Measurements from ENCODE around the gene KRTAP5-1. TPM values are rescaled to one million over a fixed set of nuclear protein-coding genes. Genes with fewer than 3 reads are reported as not detected.
"Not testable (repeated sequence)": the region's sequence is repeated elsewhere in the genome, so short reads cannot be mapped to it uniquely, and the experiment has no call there.

Gene KRTAP5-1, protein sequence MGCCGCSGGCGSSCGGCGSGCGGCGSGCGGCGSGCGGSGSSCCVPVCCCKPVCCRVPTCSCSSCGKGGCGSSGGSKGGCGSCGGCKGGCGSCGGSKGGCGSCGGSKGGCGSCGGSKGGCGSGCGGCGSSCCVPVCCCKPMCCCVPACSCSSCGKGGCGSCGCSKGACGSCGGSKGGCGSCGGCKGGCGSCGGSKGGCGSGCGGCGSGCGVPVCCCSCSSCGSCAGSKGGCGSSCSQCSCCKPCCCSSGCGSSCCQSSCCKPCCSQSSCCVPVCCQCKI
- total RNA-seq: not detected

DNA sequence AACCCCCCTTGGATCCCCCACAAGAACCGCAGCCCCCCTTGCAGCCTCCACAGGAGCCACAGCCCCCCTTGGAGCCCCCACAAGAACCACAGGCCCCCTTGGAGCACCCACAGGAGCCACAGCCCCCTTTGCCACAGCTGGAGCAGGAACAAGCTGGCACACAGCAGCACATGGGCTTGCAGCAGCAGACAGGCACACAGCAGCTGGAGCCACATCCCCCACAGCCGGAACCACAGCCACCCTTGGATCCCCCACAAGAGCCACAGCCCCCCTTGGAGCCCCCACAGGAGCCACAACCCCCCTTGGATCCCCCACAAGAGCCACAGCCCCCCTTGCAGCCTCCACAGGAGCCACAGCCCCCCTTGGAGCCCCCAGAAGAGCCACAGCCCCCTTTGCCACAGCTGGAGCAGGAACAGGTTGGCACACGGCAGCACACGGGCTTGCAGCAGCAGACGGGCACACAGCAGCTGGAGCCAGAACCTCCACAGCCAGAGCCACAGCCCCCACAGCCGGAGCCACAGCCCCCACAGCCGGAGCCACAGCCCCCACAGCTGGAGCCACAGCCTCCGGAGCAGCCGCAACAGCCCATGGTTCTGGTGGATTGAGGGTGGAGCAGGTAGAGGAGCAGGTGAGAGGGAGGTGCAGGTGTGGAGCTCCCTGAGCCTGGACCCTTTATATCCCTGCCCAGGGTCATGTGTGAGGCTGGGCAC is at the start of gene KRTAP5-1:
TSS of gene KRTAP5-1 (minus strand) at position 623 of the 710 bp plus-strand sequence. CDS start at position 589, 34 bp downstream.
- peak within 1 kb of the TSS; percentile 28 for H3K27ac Mint-ChIP-seq
- not testable (repeated sequence) for DNase-seq

DNA sequence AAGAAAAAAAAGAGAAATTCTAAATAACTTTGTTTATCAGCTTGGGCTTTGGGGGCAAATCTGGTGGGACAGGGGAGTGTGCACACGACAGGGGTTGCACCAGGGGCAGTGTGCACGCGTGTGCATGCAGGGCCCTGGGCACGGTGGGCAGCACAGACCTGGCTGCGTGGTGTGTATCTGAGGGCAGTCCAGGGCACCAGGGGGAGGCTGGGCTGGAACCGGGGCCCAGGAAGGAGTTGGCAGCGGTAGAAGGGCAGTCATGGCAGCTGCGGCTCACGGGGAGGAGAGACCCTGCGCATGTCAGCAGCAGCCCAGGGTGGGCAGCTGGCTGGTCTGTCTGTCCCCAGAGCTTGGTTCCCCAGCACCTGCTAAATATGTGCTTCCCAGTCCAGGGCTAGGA is 48.8 kb upstream of the KRTAP5-1 start:
- Mint-ChIP-seq H3K4me3 (no peak overlapping the region), H3K36me3 (no peaks in the 10 kb centered on the region), H3K27me3 (peaks cover 30% of the 10 kb centered on the region), H3K9me3 (ENCODE audit: low read depth) (no peaks in the 10 kb centered on the region), H3K27ac (no peak overlapping the region), H3K4me1 (peaks cover 6% of the 10 kb centered on the region)
- ATAC-seq: no peak
- CTCF ChIA-PET: interaction anchor here (1.2 to 1.6 kb wide), 2 partner anchors 12 to 248 kb away, joined by 3 read pairs; partner anchors contain the start of gene KRTAP5-4
- DNase-seq: no peak

More for the DNA sequence above, at the start of gene KRTAP5-1:
- H3K4me3 Mint-ChIP-seq; H3K9me3 Mint-ChIP-seq (ENCODE audit: low read depth); CTCF ChIA-PET; ATAC-seq; H3K36me3 Mint-ChIP-seq: not testable (repeated sequence)
- peaks cover 16% of the 10 kb centered on the region for H3K27me3 Mint-ChIP-seq
- H3K4me1 Mint-ChIP-seq: peaks cover 11% of the 10 kb centered on the region

DNA sequence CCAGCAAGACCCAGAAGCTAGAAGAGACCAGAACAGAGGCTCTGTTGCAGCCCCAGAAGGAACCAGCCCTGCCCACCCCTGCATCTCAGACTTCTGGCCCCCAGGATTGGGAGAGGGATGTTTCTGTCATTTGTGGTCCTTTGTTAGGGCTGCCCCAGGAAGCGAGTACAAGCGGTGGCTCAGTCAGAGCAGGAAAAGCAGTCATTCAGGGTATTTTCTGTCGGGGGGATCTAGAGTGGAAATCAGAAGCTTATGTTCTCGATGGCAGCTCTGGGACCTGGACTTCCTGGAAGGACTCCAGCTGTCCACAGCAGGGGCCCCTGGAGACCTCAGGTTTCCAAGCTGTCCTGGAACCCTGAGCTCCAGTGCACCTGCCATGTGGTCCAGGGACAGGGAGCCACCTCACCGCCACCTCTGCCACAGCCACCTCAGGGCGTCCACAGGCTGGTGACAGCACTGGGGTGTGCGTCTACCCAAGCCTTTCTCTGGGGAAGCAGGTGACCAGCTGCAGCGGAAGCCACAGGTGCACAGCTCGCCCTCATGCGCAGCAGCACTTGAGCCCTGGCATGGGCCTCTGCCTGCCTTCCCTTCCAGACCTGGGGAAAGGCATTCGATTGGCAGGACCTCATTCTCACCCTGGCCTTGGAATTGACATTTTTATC is 47.1 kb upstream of the KRTAP5-1 start:
- CTCF ChIA-PET: interaction anchor here (0.7 to 1.1 kb wide), 3 partner anchors 14 to 86 kb away, joined by 3 read pairs; no protein-coding TSS in a partner anchor
- H3K9me3 Mint-ChIP-seq (ENCODE audit: low read depth): no peaks in the 10 kb centered on the region
- ATAC-seq: no peak
- no peak overlapping the region for H3K27ac Mint-ChIP-seq
- H3K36me3 Mint-ChIP-seq: no peaks in the 10 kb centered on the region
- peaks cover 6% of the 10 kb centered on the region for H3K4me1 Mint-ChIP-seq
- DNase-seq: no peak
- no peak overlapping the region for H3K4me3 Mint-ChIP-seq
- H3K27me3 Mint-ChIP-seq: peaks cover 33% of the 10 kb centered on the region

DNA sequence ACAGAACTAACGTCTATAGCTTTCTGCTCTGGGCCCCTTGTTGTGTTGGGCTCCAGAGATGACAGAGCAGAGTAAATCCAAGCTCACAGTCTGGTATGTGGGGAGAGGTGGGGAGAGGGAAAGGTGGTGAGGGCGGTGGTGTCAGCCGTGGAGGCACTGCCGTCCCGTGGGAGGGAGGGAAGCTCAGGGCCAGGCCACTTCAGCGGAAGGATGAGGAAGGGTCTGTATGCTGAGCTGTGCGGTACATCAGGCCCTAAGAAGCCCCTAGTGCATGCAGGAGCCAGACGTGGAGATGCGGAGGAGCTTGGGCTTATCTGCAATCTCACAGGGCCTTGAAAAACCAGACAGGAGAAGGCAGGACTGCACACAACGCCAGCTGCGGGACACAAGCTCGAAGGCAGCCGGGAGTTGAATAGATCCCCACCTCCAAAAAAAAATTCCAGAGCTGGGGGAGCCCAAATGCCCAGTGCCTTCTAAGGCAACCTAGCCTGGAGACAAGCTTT is 46.0 kb upstream of the KRTAP5-1 start:
- peaks cover 35% of the 10 kb centered on the region for H3K27me3 Mint-ChIP-seq
- no peaks in the 10 kb centered on the region for H3K9me3 Mint-ChIP-seq (ENCODE audit: low read depth)
- peaks cover 6% of the 10 kb centered on the region for H3K4me1 Mint-ChIP-seq
- CTCF ChIA-PET: interaction anchor here (1.2 to 1.6 kb wide), 6 partner anchors 8 to 56 kb away, joined by 3 to 7 read pairs (median 4); partner anchors contain the start of gene KRTAP5-4
- H3K27ac Mint-ChIP-seq: no peak overlapping the region
- H3K36me3 Mint-ChIP-seq: no peaks in the 10 kb centered on the region
- no peak for ATAC-seq
- H3K4me3 Mint-ChIP-seq: no peak overlapping the region
- no peak for DNase-seq

DNA sequence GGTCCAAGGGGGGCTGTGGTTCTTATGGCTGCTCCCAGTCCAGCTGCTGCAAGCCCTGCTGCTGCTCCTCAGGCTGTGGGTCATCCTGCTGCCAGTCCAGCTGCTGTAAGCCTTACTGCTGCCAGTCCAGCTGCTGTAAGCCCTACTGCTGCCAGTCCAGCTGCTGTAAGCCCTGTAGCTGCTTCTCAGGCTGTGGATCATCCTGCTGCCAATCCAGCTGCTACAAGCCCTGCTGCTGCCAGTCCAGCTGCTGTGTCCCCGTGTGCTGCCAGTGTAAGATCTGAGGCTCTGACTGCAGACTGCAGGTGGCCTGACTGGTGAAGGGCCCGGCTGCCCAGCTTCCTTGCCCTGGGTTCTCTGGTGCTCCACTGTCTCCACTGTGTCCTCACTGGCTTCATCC is 45.2 kb upstream of the KRTAP5-1 start:
- Mint-ChIP-seq H3K27me3 (peaks cover 35% of the 10 kb centered on the region), H3K9me3 (ENCODE audit: low read depth) (no peaks in the 10 kb centered on the region), H3K27ac (no peak overlapping the region), H3K4me3 (no peak overlapping the region), H3K4me1 (peaks cover 6% of the 10 kb centered on the region), H3K36me3 (no peaks in the 10 kb centered on the region)
- DNase-seq: no peak
- CTCF ChIA-PET: interaction anchor here (1.3 to 1.6 kb wide), 5 partner anchors 8 to 55 kb away, joined by 4 to 7 read pairs (median 5); partner anchors contain the start of gene KRTAP5-4
- ATAC-seq: no peak

DNA sequence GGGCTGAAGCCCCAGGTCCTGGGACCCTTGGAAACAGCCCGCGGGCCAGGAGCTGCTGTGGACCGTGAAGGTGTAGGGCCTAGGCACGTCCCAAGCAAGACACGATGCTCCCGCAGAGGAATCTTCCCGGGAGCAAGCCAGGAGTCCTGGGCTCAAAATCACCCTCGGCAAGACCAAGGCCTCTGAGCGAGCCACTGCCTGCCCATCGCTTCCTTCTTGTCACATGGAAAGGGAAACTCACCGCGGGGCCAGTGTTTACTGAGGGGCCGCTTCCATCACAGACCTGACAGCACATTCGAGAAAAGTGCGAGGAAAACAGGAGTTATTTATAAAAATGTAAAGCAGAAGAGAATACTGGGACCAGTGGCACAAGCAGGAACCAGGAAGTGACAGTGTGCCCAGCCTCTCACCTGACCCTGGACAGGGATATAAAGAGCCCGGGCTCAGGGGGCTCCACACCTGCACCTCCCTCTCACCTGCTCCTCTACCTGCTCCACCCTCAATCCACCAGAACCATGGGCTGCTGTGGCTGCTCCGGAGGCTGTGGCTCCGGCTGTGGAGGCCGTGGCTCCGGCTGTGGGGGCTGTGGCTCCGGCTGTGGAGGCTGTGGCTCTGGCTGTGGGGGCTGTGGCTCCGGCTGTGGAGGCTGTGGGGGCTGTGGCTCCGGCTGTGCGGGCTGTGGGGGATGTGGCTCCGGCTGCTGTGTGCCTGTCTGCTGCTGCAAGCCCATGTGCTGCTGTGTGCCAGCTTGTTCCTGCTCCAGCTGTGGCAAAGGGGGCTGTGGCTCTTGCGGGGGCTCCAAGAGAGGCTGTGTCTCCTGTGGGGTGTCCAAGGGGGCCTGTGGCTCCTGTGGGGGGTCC is 44.5 kb upstream of the KRTAP5-1 start, which contains the start of gene KRTAP5-5:
TSS of gene KRTAP5-5 (plus strand) at position 450 of the 860 bp plus-strand sequence. CDS start at position 516, 66 bp downstream.
- no peak for DNase-seq
- H3K4me3 Mint-ChIP-seq: no peak within 1 kb of the TSS
- ATAC-seq: no peak
- peaks cover 6% of the 10 kb centered on the region for H3K4me1 Mint-ChIP-seq
- no peaks in the 10 kb centered on the region for H3K9me3 Mint-ChIP-seq (ENCODE audit: low read depth)
- H3K36me3 Mint-ChIP-seq: no peaks in the 10 kb centered on the region
- H3K27me3 Mint-ChIP-seq: peaks cover 32% of the 10 kb centered on the region
- no peak within 1 kb of the TSS for H3K27ac Mint-ChIP-seq
- CTCF ChIA-PET: interaction anchor here (0.7 to 3.1 kb wide), 8 partner anchors 8 to 83 kb away, joined by 3 to 13 read pairs (median 4); partner anchors contain the start of gene KRTAP5-4

DNA sequence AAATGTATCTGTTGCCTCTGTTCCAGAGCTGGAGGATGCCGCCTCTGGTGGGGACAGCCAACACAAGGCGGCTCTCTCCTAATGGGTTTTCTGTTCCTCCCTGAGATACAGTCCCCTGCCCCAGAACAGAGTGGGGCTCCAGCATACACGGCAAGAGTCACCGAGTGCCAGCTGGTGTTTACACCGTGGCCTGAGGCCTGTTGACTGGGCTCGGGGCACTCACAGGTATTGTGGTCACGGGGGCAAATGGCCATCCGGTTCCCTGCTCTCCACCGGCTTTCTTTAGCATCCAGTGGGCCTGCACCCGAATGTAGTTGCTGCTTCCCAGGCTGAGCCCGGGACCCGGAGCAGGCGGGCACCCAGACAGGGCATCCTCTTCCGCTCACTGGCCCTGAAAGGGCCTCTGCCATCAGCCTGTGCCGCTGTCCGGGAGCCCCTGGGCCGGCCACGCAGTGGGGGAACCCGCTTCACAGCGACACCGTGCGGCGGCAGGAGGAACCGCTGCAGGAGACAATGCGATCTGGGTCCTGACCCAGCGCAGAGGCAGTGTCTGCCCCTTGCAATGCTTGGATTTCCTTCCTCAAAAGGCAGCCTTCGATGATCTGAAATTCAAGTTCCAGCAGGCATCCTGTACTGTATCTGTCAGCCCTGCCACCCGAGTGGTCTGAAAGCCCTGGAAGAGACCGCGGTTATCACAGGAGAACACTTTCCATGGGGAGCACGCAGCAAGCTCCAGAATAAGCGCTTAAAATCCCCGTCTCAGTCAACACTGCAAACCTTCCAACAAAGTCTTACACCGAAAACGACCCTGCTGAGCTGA is 43.6 kb upstream of the KRTAP5-1 start:
- Mint-ChIP-seq H3K27me3 (peaks cover 28% of the 10 kb centered on the region), H3K4me1 (peaks cover 6% of the 10 kb centered on the region), H3K4me3 (no peak overlapping the region), H3K36me3 (no peaks in the 10 kb centered on the region), H3K9me3 (ENCODE audit: low read depth) (no peaks in the 10 kb centered on the region), H3K27ac (no peak overlapping the region)
- DNase-seq (peak; percentile 66), ATAC-seq (peak; percentile 90)
- CTCF ChIA-PET: interaction anchor here (0.6 to 3.1 kb wide), 10 partner anchors 9 to 171 kb away, joined by 3 to 13 read pairs (median 4); no protein-coding TSS in a partner anchor

DNA sequence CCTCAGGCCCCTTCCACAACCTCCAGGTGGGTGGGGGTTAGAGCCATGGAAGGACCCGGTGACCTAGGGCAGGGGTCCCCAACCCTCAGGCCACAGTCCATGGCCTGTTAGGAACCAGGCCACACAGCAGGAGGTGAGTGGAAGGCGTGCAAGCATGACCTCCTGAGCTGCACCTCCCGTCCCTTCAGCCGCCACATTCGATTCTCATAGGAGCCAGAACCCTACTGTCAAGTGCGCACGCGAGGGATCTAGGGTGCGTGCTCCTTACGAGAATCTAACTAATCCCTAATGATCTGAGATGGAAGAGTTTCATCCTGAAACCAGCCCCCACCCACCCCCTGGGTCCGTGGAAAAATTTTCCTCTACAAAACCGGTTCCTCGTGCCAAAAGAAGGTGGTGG is 40.5 kb upstream of the KRTAP5-1 start:
- CTCF ChIA-PET: interaction anchor here (1.7 kb wide), 1 partner anchor 68 kb away, joined by 5 read pairs; no protein-coding TSS in a partner anchor
- Mint-ChIP-seq H3K36me3 (no peaks in the 10 kb centered on the region), H3K9me3 (ENCODE audit: low read depth) (no peaks in the 10 kb centered on the region), H3K27ac (no peak overlapping the region), H3K4me3 (no peak overlapping the region), H3K27me3 (peaks cover 13% of the 10 kb centered on the region), H3K4me1 (no peaks in the 10 kb centered on the region)
- ATAC-seq (no peak), DNase-seq (no peak)

DNA sequence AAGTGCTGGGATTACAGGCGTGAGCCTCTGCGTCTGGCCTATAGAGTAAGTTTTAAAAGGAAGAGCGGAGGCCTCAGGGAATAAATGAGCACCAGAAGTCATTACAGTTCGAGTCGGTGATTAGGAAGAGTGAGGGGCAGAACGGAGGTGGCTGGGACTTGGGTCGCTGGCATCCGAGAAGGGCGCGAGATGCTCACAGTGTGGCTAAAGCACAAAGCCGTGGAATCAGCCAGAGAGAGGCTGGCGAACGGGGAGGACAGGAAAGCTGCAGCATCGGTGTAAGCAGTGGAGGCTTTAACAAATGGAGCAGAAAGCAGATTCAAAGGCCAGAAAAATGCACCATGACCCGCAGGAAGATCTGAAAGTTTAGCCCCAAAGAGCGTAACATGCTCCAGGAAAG is 39.5 kb upstream of the KRTAP5-1 start:
- DNase-seq: no peak
- Mint-ChIP-seq H3K9me3 (ENCODE audit: low read depth) (no peaks in the 10 kb centered on the region), H3K27me3 (peaks cover 13% of the 10 kb centered on the region), H3K27ac (no peak overlapping the region), H3K36me3 (no peaks in the 10 kb centered on the region), H3K4me3 (no peak overlapping the region), H3K4me1 (peaks cover under 1% of the 10 kb centered on the region)
- CTCF ChIA-PET: interaction anchor here (1.0 kb wide), 1 partner anchor 29 kb away, joined by 4 read pairs; no protein-coding TSS in a partner anchor
- ATAC-seq: no peak

DNA sequence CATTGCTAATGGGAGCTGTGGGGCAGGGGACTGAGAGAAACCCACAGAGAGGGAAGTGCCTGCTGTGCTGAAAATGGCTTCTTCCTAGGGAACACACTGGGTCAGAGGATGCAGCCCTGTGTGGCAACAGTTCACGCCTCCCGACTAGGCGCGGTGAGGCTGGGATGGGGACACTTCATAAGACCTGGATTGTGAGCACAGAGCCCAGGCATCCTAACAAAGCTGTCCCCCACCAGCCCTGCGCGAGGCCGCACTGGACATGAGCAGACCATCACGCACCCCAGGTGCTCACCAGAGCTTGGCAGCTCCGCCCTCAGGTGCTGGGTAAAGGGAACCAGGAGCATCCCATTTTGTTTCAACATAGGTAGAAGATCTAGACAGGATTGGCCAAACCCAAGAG is 38.6 kb upstream of the KRTAP5-1 start:
- ATAC-seq: no peak
- Mint-ChIP-seq H3K4me1 (peaks cover 5% of the 10 kb centered on the region), H3K27me3 (peaks cover 10% of the 10 kb centered on the region), H3K9me3 (ENCODE audit: low read depth) (no peaks in the 10 kb centered on the region), H3K4me3 (no peak overlapping the region), H3K27ac (no peak overlapping the region), H3K36me3 (no peaks in the 10 kb centered on the region)
- no peak for DNase-seq
- CTCF ChIA-PET: interaction anchor here (1.0 kb wide), 1 partner anchor 28 kb away, joined by 4 read pairs; no protein-coding TSS in a partner anchor

DNA sequence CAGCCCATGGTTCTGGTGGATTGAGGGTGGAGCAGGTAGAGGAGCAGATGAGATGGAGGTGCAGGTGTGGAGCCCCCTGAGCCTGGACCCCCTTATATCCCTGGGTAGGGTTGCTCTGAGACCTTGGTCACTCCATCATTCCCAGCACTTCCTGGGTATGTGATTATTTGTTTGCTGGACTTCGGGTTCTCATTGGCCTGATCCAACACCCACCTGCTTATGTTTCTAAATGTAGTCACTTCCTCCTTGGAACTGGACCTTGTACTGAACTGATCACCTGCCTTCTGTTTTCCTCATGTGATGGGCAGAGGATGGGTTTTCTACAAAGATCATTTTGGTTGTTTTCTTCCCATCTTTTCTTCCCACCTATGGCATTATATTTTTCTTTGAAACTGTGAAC is 37.0 kb upstream of the KRTAP5-1 start, which contains the start of gene KRTAP5-4:
TSS of gene KRTAP5-4 (minus strand) at position 53 of the 400 bp plus-strand sequence. CDS start at position 8, 45 bp downstream.
- CTCF ChIA-PET: interaction anchor here (1.1 to 1.9 kb wide), 2 partner anchors 9 to 13 kb away, joined by 3 to 5 read pairs; no protein-coding TSS in a partner anchor
- no peaks in the 10 kb centered on the region for H3K36me3 Mint-ChIP-seq
- peaks cover 5% of the 10 kb centered on the region for H3K27me3 Mint-ChIP-seq
- ATAC-seq: no peak
- no peak for DNase-seq
- H3K9me3 Mint-ChIP-seq (ENCODE audit: low read depth): no peaks in the 10 kb centered on the region
- H3K4me3 Mint-ChIP-seq: no peak within 1 kb of the TSS
- H3K27ac Mint-ChIP-seq: no peak within 1 kb of the TSS
- peaks cover 5% of the 10 kb centered on the region for H3K4me1 Mint-ChIP-seq

Measured in activated CD8-positive, alpha-beta memory T cell treated with anti-CD3 and anti-CD28 coated beads, Interleukin-2, amount 10 ng/mL, durations not matched to agents 7 days and 5 days (primary cell).